Testis (tissue), 2 donors: ENCODE measurements around the gene SPATS2L.

ENCODE experiments used
- CTCF ChIP-seq, 3 experiments: fragments of 450-650 bp in 2 of 3; fragments of 200-600 bp in 1 of 3; sonication (generic) in 1 of 3; IDR thresholded peaks; one replicate each; pipeline ENCODE4 v1.5.1; 2016 to 2019; ENCODE audit warnings: antibody characterized with exemption in 3 of 3, mild to moderate bottlenecking in 2 of 3, moderate library complexity in 1 of 3
- POLR2A ChIP-seq: fragments of 450-650 bp; IDR thresholded peaks from one replicate; pipeline ENCODE4 v1.6.1; 2017; ENCODE audit warnings: antibody characterized with exemption, mild to moderate bottlenecking, moderate library complexity

GRCh38 chr2:200380833-200381542 lies 74.5 kb downstream of the SPATS2L start:
- no peak for TF ChIP-seq CTCF (IDR thresholded peaks at IDR 0.05)
- TF ChIP-seq POLR2A = no peak
